Liver (tissue), 9 donors: ENCODE measurements around the gene TMEM217. TPM values are rescaled to one million over a fixed set of nuclear protein-coding genes. Genes with fewer than 3 reads are reported as not detected.

ENCODE experiments used
- DNase-seq: peaks from one replicate; pipeline ENCODE4 v3.0.0-alpha.2; 2017; ENCODE audit warnings: low spot score
- H3K27ac ChIP-seq, 2 donors: one replicate each; pipeline ENCODE4 v1.7.0; 2013; ENCODE audit warnings: inconsistent platforms in 2 of 2, low read length in 2 of 2, control low read depth in 1 of 2, low read depth in 1 of 2, mild to moderate bottlenecking in 1 of 2
- H3K27me3 ChIP-seq, 4 donors: one replicate each; pipeline versions ENCODE4 v1.6.1 to v1.7.0; 2013; ENCODE audit warnings: low read length in 3 of 4, inconsistent platforms in 1 of 4, mild to moderate bottlenecking in 1 of 4, moderate library complexity in 1 of 4; ENCODE audit not compliant: control insufficient read depth in 4 of 4, insufficient read depth in 4 of 4
- H3K36me3 ChIP-seq, 4 donors: one replicate each; pipeline versions ENCODE4 v1.6.1 to v1.7.0; 2013; ENCODE audit warnings: low read length in 3 of 4, mild to moderate bottlenecking in 3 of 4, low read depth in 1 of 4, moderate library complexity in 1 of 4; ENCODE audit not compliant: control insufficient read depth in 4 of 4, insufficient read depth in 3 of 4
- H3K4me1 ChIP-seq, 4 donors: one replicate each; pipeline versions ENCODE4 v1.6.1 to v1.7.0; 2013; ENCODE audit warnings: low read length in 3 of 4, mild to moderate bottlenecking in 3 of 4, moderate library complexity in 1 of 4; ENCODE audit not compliant: control insufficient read depth in 4 of 4, insufficient read depth in 4 of 4
- H3K4me3 ChIP-seq, 3 donors: one replicate each; pipeline versions ENCODE4 v1.6.1 to v1.7.0; 2013; ENCODE audit warnings: low read length in 3 of 3, control low read depth in 1 of 3, low read depth in 1 of 3, mild to moderate bottlenecking in 1 of 3
- H3K9ac ChIP-seq, 2 donors: one replicate each; pipeline ENCODE4 v1.7.0; 2013; ENCODE audit warnings: low read length in 2 of 2, mild to moderate bottlenecking in 2 of 2, moderate library complexity in 2 of 2, control low read depth in 1 of 2, low read depth in 1 of 2
- H3K9me3 ChIP-seq, 4 donors: one replicate each; pipeline versions ENCODE4 v1.6.1 to v1.7.0; 2013; ENCODE audit warnings: low read length in 3 of 4; ENCODE audit not compliant: control insufficient read depth in 4 of 4
- EGR1 ChIP-seq, 2 donors: IDR thresholded peaks; 2 replicates each; pipeline ENCODE4 v1.6.1; 2016 to 2018; ENCODE audit warnings: antibody characterized with exemption in 2 of 2, low read depth in 2 of 2
- FOXA1 ChIP-seq: IDR thresholded peaks from 2 replicates; pipeline ENCODE4 v1.6.1; 2016; ENCODE audit warnings: antibody characterized with exemption
- FOXA2 ChIP-seq: IDR thresholded peaks from 2 replicates; pipeline ENCODE4 v1.6.1; 2016; ENCODE audit warnings: antibody characterized with exemption
- HNF4A ChIP-seq, 2 donors: conservative IDR thresholded peaks; 2 replicates each; pipeline ENCODE4 v1.6.1; 2016; ENCODE audit warnings: antibody characterized with exemption in 2 of 2, mild to moderate bottlenecking in 2 of 2
- HNF4G ChIP-seq: IDR thresholded peaks from 2 replicates; pipeline ENCODE4 v1.6.1; 2016; ENCODE audit warnings: antibody characterized with exemption
- NR2F2 ChIP-seq: IDR thresholded peaks from 2 replicates; pipeline ENCODE4 v1.6.1; 2016; ENCODE audit warnings: antibody characterized with exemption
- RAD21 ChIP-seq, 2 donors: IDR thresholded peaks; 2 replicates each; pipeline ENCODE4 v1.6.1; 2016; ENCODE audit warnings: antibody characterized with exemption in 2 of 2, mild to moderate bottlenecking in 2 of 2
- RXRA ChIP-seq, 2 donors: IDR thresholded peaks; 2 replicates each; pipeline ENCODE4 v1.6.1; 2017 to 2018; ENCODE audit warnings: antibody characterized with exemption in 2 of 2, mild to moderate bottlenecking in 1 of 2
- YY1 ChIP-seq: IDR thresholded peaks from 2 replicates; pipeline ENCODE4 v1.6.1; 2016; ENCODE audit warnings: antibody characterized with exemption, mild to moderate bottlenecking
- ZBTB33 ChIP-seq: IDR thresholded peaks from 2 replicates; pipeline ENCODE4 v1.6.1; 2016; ENCODE audit warnings: antibody characterized with exemption
- WGBS: extraction: QIAGEN DNeasy Blood & Tissue Kit; methylation state at CpG from one replicate; pipeline ENCODE4 v1.1.7; 2013; 5-methylcytosine and 5-hydroxymethylcytosine counted together
- polyA plus RNA-seq, 2 donors: library from polyadenylated mRNA; stranded (reverse) in 1 of 2; unstranded in 1 of 2; fragments of 200-250 nt in 1 of 2; fragments of >200 nt in 1 of 2; fragmentation: Nextera tagmentation in 1 of 2; extraction: Ambion mirVana in 1 of 2; gene quantifications; one replicate each; pipeline versions ENCODE4 v1.2.1 to v1.2.3, GENCODE V29; 2013 to 2015
- total RNA-seq, 2 donors: library from RNA; depleted of rRNA; stranded (reverse); fragments of >200 nt; gene quantifications; one replicate each; pipeline ENCODE4 v1.2.3, GENCODE V29; 2014
- TF ChIP-seq, protein P1 (sequence below): IDR thresholded peaks from 2 replicates; pipeline ENCODE4 v1.6.1; 2016; ENCODE audit warnings: antibody characterized with exemption, mild to moderate bottlenecking
- TF ChIP-seq, protein P2 (sequence below): IDR thresholded peaks from 2 replicates; pipeline ENCODE4 v1.6.1; 2016; ENCODE audit warnings: antibody characterized with exemption
- TF ChIP-seq, protein P3 (sequence below): IDR thresholded peaks from 2 replicates; pipeline ENCODE4 v1.6.1; 2016; ENCODE audit warnings: antibody characterized with exemption
- donor health status: healthy.
- donor health status: healthy.
- donor health status: healthy.
- donor health status: healthy.
- donor health status: healthy.

TMEM217 gene
- total and polyA plus RNA-seq, 4 donors = 0.39 to 3.2 (median 0.62) TPM

DNA sequence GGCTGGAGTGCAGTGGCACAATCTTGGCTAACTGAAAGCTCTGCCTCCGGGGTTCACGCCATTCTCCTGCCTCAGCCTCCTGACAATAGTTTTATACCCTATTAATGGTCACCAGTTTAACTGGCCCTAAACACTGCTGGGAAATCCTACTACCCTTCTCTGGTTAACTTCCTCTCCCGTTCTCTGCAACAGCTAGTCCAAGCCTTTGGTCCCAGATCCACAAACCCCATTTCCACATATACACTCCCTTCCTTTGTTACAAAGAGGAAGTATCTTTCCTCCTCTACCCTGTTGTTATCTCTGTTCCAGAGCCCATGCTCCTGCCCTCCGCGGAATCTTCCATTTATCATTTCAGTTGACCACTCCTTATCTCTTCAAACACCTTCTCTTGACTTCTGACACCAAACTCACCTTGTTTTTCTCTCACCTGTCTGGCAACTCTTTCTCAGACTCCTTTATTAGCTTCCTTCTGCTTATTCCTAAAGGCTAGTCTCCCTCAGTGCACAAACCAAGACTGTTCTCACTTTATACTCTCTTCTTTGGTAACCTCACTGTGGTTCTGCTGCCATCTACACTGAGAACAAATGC lies 25.4 kb downstream of the TMEM217 start (continued):
- TF ChIP-seq, protein P1, sequence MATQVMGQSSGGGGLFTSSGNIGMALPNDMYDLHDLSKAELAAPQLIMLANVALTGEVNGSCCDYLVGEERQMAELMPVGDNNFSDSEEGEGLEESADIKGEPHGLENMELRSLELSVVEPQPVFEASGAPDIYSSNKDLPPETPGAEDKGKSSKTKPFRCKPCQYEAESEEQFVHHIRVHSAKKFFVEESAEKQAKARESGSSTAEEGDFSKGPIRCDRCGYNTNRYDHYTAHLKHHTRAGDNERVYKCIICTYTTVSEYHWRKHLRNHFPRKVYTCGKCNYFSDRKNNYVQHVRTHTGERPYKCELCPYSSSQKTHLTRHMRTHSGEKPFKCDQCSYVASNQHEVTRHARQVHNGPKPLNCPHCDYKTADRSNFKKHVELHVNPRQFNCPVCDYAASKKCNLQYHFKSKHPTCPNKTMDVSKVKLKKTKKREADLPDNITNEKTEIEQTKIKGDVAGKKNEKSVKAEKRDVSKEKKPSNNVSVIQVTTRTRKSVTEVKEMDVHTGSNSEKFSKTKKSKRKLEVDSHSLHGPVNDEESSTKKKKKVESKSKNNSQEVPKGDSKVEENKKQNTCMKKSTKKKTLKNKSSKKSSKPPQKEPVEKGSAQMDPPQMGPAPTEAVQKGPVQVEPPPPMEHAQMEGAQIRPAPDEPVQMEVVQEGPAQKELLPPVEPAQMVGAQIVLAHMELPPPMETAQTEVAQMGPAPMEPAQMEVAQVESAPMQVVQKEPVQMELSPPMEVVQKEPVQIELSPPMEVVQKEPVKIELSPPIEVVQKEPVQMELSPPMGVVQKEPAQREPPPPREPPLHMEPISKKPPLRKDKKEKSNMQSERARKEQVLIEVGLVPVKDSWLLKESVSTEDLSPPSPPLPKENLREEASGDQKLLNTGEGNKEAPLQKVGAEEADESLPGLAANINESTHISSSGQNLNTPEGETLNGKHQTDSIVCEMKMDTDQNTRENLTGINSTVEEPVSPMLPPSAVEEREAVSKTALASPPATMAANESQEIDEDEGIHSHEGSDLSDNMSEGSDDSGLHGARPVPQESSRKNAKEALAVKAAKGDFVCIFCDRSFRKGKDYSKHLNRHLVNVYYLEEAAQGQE = no peak

- Histone ChIP-seq H3K27me3 (no peaks in the 10 kb centered on the region), H3K9me3 (no peaks in the 10 kb centered on the region), H3K4me1 (no peaks in the 10 kb centered on the region), H3K27ac (no peak overlapping the region), H3K9ac (no peak overlapping the region), H3K4me3 (no peak overlapping the region), H3K36me3 (no peaks in the 10 kb centered on the region)
- no peak for DNase-seq
- WGBS = 90% methylated on average over 6 of the region's 6 CpGs
- TF ChIP-seq HNF4A (conservative IDR thresholded peaks at IDR 0.05) (no peak), EGR1 (IDR thresholded peaks at IDR 0.05; ENCODE audit: low read depth in 2 of 2) (no peak), RAD21 (IDR thresholded peaks at IDR 0.05) (no peak), YY1 (no peak), HNF4G (no peak), NR2F2 (no peak), RXRA (IDR thresholded peaks at IDR 0.05) (no peak), ZBTB33 (no peak), FOXA1 (no peak), FOXA2 (no peak)
- TF ChIP-seq, protein P2, sequence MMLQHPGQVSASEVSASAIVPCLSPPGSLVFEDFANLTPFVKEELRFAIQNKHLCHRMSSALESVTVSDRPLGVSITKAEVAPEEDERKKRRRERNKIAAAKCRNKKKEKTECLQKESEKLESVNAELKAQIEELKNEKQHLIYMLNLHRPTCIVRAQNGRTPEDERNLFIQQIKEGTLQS = no peak
- TF ChIP-seq, protein P1 = no peak
- TF ChIP-seq, protein P3, sequence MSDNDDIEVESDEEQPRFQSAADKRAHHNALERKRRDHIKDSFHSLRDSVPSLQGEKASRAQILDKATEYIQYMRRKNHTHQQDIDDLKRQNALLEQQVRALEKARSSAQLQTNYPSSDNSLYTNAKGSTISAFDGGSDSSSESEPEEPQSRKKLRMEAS = no peak
Observed at GRCh38 chr6:37230104-37230503, 27.8 kb downstream of the TMEM217 start.
